ENCODE results near the gene TBC1D20.
"Not testable (repeated sequence)": the region's sequence is repeated elsewhere in the genome, so short reads cannot be mapped to it uniquely, and the experiment has no call there.

Gene TBC1D20

GRCh38 chr20:462199-462991 is at the start of gene TBC1D20:
TBC1D20 (minus strand) TSS chr20:462533; CDS start chr20:462405, 128 bp downstream.
- peak; percentile 59 to 73 for DNase-seq (ENCODE audit: low read depth in 2 of 2)

GRCh38 chr20:510328-511057 is 48.2 kb upstream of the TBC1D20 start:
- not testable (repeated sequence) for DNase-seq (ENCODE audit: low read depth in 2 of 2)

DNA sequence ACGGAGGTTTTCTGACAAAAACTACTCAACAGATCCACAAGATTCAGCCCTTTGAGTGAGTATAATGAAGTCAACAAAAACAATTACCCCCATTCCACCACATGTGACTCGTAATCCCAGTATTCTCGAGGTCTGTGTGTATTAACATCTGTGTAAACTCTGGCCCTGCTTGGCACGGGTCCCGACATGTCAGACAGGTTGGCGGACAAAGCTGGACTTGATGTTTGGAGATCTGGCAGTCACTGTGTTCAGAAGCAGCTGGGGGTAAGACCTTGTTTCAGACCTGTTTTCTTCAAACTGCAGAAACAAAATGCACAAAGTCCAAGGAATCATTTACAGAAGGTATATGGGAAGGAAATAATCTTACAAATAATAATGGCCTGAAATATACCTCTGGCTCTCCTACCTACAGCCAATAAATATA is 46.0 kb upstream of the TBC1D20 start:
- DNase-seq (ENCODE audit: low read depth in 2 of 2) = not testable (repeated sequence)

- DNase-seq (ENCODE audit: low read depth in 2 of 2) = no peak
These were observed 45.5 kb upstream of the TBC1D20 start for GRCh38 chr20:507761-508332.

GRCh38 chr20:507006-507758 is 44.8 kb upstream of the TBC1D20 start:
- DNase-seq (ENCODE audit: low read depth in 2 of 2) = no peak

- DNase-seq (ENCODE audit: low read depth in 2 of 2) = no peak
These were observed 42.3 kb upstream of the TBC1D20 start for GRCh38 chr20:504632-505075.

DNA sequence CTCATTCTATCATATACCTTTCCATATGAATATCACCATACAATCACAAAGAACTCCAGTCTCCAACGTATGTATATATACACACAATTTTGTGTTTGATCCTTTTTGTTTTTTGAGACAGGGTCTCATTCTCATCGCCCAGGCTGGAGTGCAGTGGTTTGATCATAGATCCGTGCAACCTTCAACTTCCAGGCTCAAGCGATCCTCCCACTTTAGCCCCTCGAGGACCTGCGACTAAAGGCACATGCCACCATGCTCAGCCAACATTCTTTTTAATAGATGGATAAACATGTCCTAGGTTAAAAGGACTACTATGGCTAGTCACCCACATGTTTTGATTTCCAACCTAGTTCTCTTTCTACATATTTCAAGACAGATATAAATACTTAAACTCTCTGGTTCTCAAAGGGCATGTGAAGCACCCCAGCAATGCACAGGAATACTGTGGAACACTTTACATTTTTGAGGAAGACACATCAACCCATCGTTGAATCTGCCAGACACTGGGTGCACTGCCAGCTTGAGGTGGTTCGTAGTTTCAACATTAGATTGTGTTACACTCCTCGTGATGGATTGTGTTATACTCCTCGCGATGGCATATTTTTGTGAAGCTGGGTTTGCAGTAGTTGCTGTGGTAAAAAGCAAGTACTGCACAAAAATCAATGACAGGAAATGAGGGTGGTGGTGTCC is 40.9 kb upstream of the TBC1D20 start:
- DNase-seq (ENCODE audit: low read depth in 2 of 2) = no peak

- no peak for DNase-seq (ENCODE audit: low read depth in 2 of 2)
These were observed 35.6 kb upstream of the TBC1D20 start for GRCh38 chr20:497979-498378.

GRCh38 chr20:496126-496696 is 33.9 kb upstream of the TBC1D20 start:
- DNase-seq (ENCODE audit: low read depth in 2 of 2) = no peak

DNA sequence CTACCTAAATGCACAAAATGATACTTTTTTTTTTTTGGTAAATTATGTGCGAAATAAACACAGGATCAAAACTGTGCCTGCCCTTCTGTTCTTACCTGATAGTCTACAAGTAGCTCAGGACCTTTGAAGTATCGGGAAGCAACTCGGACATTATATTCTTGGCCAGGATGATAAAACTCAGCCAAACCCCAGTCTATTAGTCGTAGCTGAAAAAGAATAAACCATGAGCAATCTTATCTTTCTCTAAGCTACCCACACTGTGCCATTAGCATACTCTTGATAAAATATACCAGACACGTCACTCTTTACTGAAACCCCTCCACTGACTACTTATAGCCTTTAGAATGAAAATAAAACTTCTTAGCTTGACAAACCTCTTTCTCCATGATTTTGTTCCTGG is 29.8 kb upstream of the TBC1D20 start:
- DNase-seq (ENCODE audit: low read depth in 2 of 2) = no peak

- DNase-seq (ENCODE audit: low read depth in 2 of 2) = no peak
These were observed 25.3 kb upstream of the TBC1D20 start for GRCh38 chr20:487655-488054.

GRCh38 chr20:483815-484644 is 21.7 kb upstream of the TBC1D20 start:
- DNase-seq (ENCODE audit: low read depth in 2 of 2) = no peak

DNA sequence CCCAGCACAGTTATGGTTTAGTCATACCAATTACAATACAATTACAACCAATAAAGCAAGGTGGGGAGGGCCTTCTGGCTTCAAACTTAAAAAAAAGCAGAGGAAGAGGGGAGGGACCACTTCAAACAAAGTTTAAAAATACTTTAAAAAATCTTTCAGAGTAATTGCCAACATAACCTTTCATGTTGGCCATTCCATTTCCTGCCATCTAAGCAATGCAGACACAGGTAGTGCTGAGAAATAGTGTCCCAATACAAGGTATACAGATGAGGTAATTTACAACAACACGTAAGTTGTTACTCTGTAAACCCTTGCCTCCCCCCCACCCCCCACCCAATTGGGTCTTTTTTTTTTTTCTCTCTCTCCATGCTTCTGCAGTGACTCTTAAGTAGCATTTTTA is 18.8 kb upstream of the TBC1D20 start:
- no peak for DNase-seq (ENCODE audit: low read depth in 2 of 2)

- DNase-seq (ENCODE audit: low read depth in 2 of 2) = no peak
These were observed 17.7 kb upstream of the TBC1D20 start for GRCh38 chr20:480044-480443.

DNA sequence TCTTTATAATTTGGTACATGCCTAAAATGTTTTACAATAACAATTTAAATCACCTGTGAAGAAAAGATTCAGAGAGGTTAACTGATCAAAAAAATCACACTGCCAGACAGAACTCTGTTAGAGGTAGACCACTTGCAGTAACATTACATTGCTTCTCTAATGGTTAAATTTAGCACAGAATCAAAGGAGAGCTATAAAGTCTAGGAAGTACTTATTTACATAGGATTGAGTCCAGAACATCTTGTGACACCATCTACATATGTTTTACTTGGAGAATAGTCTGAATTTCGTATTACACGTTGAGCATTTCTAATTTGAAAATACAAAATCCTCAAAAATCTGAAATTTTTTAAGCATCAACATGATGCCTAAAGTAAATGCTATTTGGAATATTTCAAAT is 17.2 kb upstream of the TBC1D20 start:
- DNase-seq (ENCODE audit: low read depth in 2 of 2) = no peak

- no peak for DNase-seq (ENCODE audit: low read depth in 2 of 2)
These were observed 16.7 kb upstream of the TBC1D20 start for GRCh38 chr20:478949-479429.

GRCh38 chr20:478010-478948 is 15.9 kb upstream of the TBC1D20 start:
- DNase-seq (ENCODE audit: low read depth in 2 of 2) = no peak

GRCh38 chr20:476561-477249 is 14.4 kb upstream of the TBC1D20 start:
- not testable (repeated sequence) for DNase-seq (ENCODE audit: low read depth in 2 of 2)
